Bronchial epithelial cell (primary cell): ENCODE data around the gene TATDN2. TPM values are rescaled to one million over a fixed set of nuclear protein-coding genes. Genes with fewer than 3 reads are reported as not detected.

Experiments
- DNase-seq: peaks from one replicate; pipeline ENCODE4 v3.0.0-alpha.2; 2010; ENCODE audit warnings: low read depth
- FAIRE-seq: peaks from 2 replicates; lab custom pipeline; 2011; peaks lifted over from hg19 to GRCh38; lab: Jason Lieb, UNC
- H3K27me3 ChIP-seq: 2 replicates; pipeline ENCODE4 v1.5.1; 2011; ENCODE audit warnings: low read length; ENCODE audit not compliant: control insufficient read depth, insufficient read depth
- H3K36me3 ChIP-seq: 2 replicates; pipeline ENCODE4 v1.5.1; 2011; ENCODE audit warnings: low read length; ENCODE audit not compliant: control insufficient read depth, insufficient read depth
- H3K4me3 ChIP-seq: 2 replicates; pipeline ENCODE4 v1.5.1; 2011; ENCODE audit warnings: mild to moderate bottlenecking, low read depth, low read length, control low read depth
- total RNA-seq: library from RNA; depleted of rRNA; stranded (reverse); fragments of >200 nt; gene quantifications from 2 replicates; pipeline ENCODE4 v1.2.1, GENCODE V29; 2014
- TF ChIP-seq, protein P1 (sequence below): IDR thresholded peaks from 2 replicates; pipeline ENCODE4 v1.5.1; 2011; ENCODE audit warnings: mild to moderate bottlenecking, moderate library complexity, low read length, control low read depth, inconsistent platforms; ENCODE audit not compliant: insufficient read depth, severe bottlenecking

The TATDN2 gene
- total RNA-seq, 1 donor from 2014 or later, result 7.9 TPM

DNA sequence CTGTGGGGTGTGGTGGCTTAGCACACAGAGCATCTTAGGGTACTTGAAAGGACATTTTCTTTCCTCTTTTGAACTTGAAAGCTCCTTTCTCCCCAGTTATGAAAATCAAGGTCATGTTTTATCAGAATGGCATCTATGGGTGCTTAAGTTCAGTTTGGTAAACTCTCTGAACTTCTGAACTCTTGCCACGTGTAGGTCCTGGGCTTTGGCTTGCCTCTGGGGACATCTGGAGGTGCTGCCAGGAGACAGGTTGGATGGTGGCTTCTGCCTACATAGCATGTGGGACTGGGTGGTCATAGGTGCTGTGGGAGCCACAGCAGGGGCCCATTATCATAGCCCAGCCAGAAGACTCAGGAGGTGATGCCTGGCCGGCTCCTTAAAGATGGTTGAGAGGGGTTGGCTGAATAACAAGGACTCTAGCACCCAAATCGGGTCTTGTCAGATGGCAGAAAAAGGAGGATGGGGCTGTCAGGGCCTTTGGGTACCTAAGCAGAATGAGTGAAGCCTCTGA lies 28.9 kb downstream of the TATDN2 start:
- Histone ChIP-seq H3K4me3 (no peak overlapping the region), H3K27me3 (no peaks in the 10 kb centered on the region), H3K36me3 (peaks cover 14% of the 10 kb centered on the region)
- DNase-seq (no peak), FAIRE-seq (peak; percentile 13)
- TF ChIP-seq, protein P1, sequence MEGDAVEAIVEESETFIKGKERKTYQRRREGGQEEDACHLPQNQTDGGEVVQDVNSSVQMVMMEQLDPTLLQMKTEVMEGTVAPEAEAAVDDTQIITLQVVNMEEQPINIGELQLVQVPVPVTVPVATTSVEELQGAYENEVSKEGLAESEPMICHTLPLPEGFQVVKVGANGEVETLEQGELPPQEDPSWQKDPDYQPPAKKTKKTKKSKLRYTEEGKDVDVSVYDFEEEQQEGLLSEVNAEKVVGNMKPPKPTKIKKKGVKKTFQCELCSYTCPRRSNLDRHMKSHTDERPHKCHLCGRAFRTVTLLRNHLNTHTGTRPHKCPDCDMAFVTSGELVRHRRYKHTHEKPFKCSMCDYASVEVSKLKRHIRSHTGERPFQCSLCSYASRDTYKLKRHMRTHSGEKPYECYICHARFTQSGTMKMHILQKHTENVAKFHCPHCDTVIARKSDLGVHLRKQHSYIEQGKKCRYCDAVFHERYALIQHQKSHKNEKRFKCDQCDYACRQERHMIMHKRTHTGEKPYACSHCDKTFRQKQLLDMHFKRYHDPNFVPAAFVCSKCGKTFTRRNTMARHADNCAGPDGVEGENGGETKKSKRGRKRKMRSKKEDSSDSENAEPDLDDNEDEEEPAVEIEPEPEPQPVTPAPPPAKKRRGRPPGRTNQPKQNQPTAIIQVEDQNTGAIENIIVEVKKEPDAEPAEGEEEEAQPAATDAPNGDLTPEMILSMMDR, result no peak

DNA sequence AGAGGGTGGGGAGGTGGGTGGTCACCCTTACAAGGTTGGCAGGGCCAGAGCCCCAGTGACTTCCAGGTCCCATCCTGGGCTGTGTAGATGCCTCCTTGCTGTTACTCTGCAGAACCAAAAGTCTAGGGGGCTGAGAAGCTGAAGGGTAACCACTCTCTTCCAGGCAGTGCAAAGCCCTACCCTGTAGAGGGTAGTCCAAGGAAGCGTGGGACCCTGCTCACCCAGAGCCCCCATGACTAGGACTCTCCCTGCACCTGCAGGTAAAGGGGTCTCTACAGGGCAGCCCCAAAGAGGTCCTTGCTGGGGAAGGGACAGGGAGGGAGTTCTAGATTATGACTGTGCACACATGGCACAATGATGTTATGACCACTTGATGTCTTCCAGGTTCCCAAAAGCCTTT lies 30.2 kb downstream of the TATDN2 start:
- no peak for DNase-seq
- Histone ChIP-seq H3K27me3 (no peaks in the 10 kb centered on the region), H3K36me3 (peaks cover 14% of the 10 kb centered on the region), H3K4me3 (no peak overlapping the region)
- peak; percentile 73 for FAIRE-seq
- TF ChIP-seq, protein P1, result no peak

DNA sequence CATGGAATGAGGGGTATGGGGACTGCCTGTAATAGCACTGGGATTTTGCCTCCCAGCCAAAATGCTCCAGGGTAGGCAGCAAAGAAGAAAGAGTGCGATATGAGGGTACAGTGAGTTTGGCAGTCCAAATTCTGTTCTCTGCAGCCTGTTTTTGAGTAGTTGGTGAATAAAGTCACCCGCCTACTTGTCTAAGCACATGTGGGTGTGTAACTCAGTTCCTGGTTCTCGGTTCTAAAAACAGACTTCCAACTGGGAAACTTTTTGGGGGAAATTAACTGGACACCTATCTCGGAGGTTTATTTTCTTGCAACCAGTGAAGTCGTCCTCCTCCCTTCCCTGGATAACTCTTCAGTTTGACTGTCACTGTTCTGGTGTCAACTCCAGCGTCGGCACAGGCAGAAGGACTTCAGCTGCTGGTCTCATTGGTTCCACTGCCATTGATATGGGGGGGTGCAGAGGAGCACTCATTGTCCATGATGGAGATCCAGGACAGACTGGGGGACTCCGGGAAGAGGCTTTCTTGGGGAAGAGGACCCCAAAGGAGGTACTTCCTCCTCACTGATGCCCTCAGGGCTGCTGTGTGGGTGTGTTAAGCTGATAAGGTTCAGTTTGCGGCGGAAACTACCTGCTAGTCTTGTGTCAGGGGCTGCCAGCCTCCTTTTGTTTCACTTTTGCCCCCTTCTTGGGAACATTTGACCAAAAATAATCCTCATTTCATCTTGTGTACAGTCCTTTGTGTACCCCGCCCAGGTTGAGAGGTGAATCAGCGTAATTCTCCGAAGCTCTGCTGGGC lies 31.3 kb downstream of the TATDN2 start:
- DNase-seq, result no peak

DNA sequence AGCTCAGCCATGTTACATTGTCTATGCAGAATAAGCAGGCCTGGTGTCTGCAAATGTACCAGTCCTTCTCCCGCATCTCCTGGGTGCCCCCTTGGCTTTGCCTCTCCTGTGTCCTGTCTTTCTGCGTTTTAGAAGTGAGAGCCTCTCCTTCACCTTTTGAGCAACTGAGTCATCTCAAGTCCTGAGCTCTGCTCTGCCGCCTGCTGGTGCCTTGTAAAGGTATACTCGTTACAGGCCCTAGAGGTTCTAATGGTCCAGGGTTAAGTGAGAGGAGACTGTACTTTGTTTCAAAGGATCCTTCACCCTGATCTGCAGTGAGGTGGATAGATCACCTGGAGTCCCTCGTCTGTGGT lies 31.9 kb downstream of the TATDN2 start:
- H3K4me3 ChIP-seq, result no peak overlapping the region
- DNase-seq, result peak; percentile 22
- FAIRE-seq, result no peak
- TF ChIP-seq, protein P1, result peak; percentile 24
- H3K27me3 ChIP-seq, result no peaks in the 10 kb centered on the region
- H3K36me3 ChIP-seq, result peaks cover 14% of the 10 kb centered on the region

More for the DNA sequence above, 31.3 kb downstream of the TATDN2 start:
- no peak for FAIRE-seq
- Histone ChIP-seq H3K36me3 (peaks cover 14% of the 10 kb centered on the region), H3K27me3 (no peaks in the 10 kb centered on the region), H3K4me3 (no peak overlapping the region)
- TF ChIP-seq, protein P1, result no peak

DNA sequence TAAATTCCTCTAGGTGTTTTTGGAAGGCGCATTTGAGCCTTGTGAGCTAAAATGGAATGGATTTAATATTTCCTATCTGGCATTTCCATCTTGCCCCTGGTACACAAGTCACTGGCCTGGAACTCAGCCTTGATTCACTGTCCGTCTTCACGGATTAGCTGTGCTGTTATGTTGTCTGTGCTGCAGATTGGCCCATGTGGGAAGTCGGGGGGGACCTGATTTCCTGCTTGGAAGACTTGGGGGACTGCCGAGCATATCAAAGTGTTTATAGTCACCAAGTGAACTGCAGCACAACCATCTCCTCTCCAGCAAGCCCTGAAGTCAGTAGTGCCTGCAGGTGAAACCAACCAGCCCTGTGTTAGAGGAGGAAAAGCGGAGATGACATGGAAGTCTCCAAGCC lies 32.3 kb downstream of the TATDN2 start:
- peak; percentile 52 for FAIRE-seq

More for the DNA sequence above, 32.3 kb downstream of the TATDN2 start:
- Histone ChIP-seq H3K27me3 (no peaks in the 10 kb centered on the region), H3K4me3 (no peak overlapping the region), H3K36me3 (peaks cover 14% of the 10 kb centered on the region)
- TF ChIP-seq, protein P1, result no peak
- DNase-seq, result no peak
